Heart left ventricle (tissue), 13 donors: ENCODE results near the gene ABCC1.

Experiments
- CTCF ChIP-seq, 12 donors: fragments of 200-600 bp; sonication (generic) in 4 of 12; IDR thresholded peaks; one replicate each; pipeline versions ENCODE4 v1.5.0 to v1.8.0; 2018 to 2022; ENCODE audit warnings: antibody characterized with exemption in 12 of 12, mild to moderate bottlenecking in 5 of 12
- POLR2A ChIP-seq, 2 donors: fragments of 450-650 bp; IDR thresholded peaks; one replicate each; pipeline ENCODE4 v1.6.1; 2017; ENCODE audit warnings: antibody characterized with exemption in 2 of 2, mild to moderate bottlenecking in 2 of 2, moderate library complexity in 2 of 2
- donor health status: ischemic (EF 13 %, LVEDD 7.1; RV severe dilation, severe dysfunction).
- donor health status: DM: no; HTN: yes; CAD: no.
- donor health status: DM: no; HTN: no; CAD: no.
- donor health status: ischemic (EF 25% LVEDD 6.9; RV normal size, moderate dysfunction).
- donor health status: ischemic (EF 25% LVEDD 5.7; RV mildly dilated, moderate dysfunction).
- donor health status: ischemic (EF 35%, LVEDD 5.7; RV mildly dilated, moderate dysfunction).
- donor health status: nonischemic (EF 11% LVEDD 7.7; RV severe dilation, severe dysfunction).
- donor health status: DM: yes; HTN: yes; CAD: no.
- donor health status: PGD.
- donor health status: ischemic (EF 29% LVEDD 5.4; RV normal size, mild dysfunction).
- donor health status: nonischemic (EF 23%, LVEDD 6.1; RV moderate dilation, normal function).

GRCh38 chr16:16166085-16166484 lies 216.7 kb downstream of the ABCC1 start:
- TF ChIP-seq CTCF (IDR thresholded peaks at IDR 0.05), result no peak
- no peak for TF ChIP-seq POLR2A (IDR thresholded peaks at IDR 0.05)
